SK-MEL-5 (cell line): ENCODE data around the gene SEC23A. TPM values are rescaled to one million over a fixed set of nuclear protein-coding genes. Genes with fewer than 3 reads are reported as not detected.

Source experiments
- small RNA-seq, 2 experiments: library from RNA; depleted of rRNA; stranded (forward); fragments of <200 nt; gene quantifications; one replicate each; pipeline ENCODE3, GENCODE V24; 2014
- total RNA-seq: library from RNA; depleted of rRNA; stranded (reverse); fragments of >200 nt; shearing (Covaris generic); gene quantifications from 2 replicates; pipeline ENCODE4 v1.2.3, GENCODE V29; 2014; rRNA removed

The SEC23A gene
- total RNA-seq, 1 experiment from 2014 or later: 93.1 TPM

Small RNA genes lying within 50 kb of the gene (small RNA-seq; reads per million reads assigned to genes)
- gene AL109628.1 (0 reads per million in 2 experiments), gene RF00019 (0 reads per million in 2 experiments)

Other genes with a start within 250 kb of the SEC23A start
- 17.4 and 22.1 TPM in 2 replicates for gene GEMIN2, start 11.1 kb upstream of the SEC23A start, total RNA-seq
- 10.2 and 11.6 TPM in 2 replicates for gene TRAPPC6B, start 67.1 kb upstream of the SEC23A start, total RNA-seq
- gene PNN, start 72.0 kb upstream of the SEC23A start, total RNA-seq: 15.4 and 19.0 TPM in 2 replicates
- 16.9 and 17.9 TPM in 2 replicates for gene MIA2, start 130.7 kb upstream of the SEC23A start, total RNA-seq